Activated T-helper 2 cell treated with anti-CD3 and anti-CD28 coated beads, Interferon-gamma antibody, Interleukin-2, Interleukin-4, amounts not matched to agents 10 μg/mL and 5 μg/mL and 100 μg/mL, durations not matched to agents 14 hours and 24 hours and 36 hours (primary cell): ENCODE results near the gene TMEM192. TPM values are rescaled to one million over a fixed set of nuclear protein-coding genes. Genes with fewer than 3 reads are reported as not detected.

Experiments used
- DNase-seq: peaks from one replicate; pipeline ENCODE4 v3.0.0; 2021; ENCODE audit warnings: low spot score
- H3K27ac Mint-ChIP-seq: one replicate; pipeline ENCODE4 v1.8.0; 2021; ENCODE audit warnings: mixed read lengths
- H3K27me3 Mint-ChIP-seq: one replicate; pipeline ENCODE4 v1.8.0; 2021; ENCODE audit warnings: low read depth, mixed read lengths
- H3K36me3 Mint-ChIP-seq: one replicate; pipeline ENCODE4 v1.8.0; 2021; ENCODE audit warnings: low read depth, mixed read lengths
- H3K4me1 Mint-ChIP-seq: one replicate; pipeline ENCODE4 v1.8.0; 2021; ENCODE audit warnings: low read depth, mixed read lengths
- H3K4me3 Mint-ChIP-seq: one replicate; pipeline ENCODE4 v1.8.0; 2021; ENCODE audit warnings: low read depth, mild to moderate bottlenecking, moderate library complexity, mixed read lengths
- H3K9me3 Mint-ChIP-seq: one replicate; pipeline ENCODE4 v1.8.0; 2021; ENCODE audit warnings: mixed read lengths
- intact Hi-C: fragments of 100-400 bp; cut with micrococcal nuclease; formaldehyde crosslinking; loops from one replicate; pipeline ENCODE4 v1.15.1; 2023
- total RNA-seq: library from RNA; stranded (reverse); gene quantifications from 2 replicates; pipeline ENCODE4 v1.2.3, GENCODE V29; 2022

The TMEM192 gene
- 13.4 and 14.4 TPM in 2 replicates for total RNA-seq

DNA sequence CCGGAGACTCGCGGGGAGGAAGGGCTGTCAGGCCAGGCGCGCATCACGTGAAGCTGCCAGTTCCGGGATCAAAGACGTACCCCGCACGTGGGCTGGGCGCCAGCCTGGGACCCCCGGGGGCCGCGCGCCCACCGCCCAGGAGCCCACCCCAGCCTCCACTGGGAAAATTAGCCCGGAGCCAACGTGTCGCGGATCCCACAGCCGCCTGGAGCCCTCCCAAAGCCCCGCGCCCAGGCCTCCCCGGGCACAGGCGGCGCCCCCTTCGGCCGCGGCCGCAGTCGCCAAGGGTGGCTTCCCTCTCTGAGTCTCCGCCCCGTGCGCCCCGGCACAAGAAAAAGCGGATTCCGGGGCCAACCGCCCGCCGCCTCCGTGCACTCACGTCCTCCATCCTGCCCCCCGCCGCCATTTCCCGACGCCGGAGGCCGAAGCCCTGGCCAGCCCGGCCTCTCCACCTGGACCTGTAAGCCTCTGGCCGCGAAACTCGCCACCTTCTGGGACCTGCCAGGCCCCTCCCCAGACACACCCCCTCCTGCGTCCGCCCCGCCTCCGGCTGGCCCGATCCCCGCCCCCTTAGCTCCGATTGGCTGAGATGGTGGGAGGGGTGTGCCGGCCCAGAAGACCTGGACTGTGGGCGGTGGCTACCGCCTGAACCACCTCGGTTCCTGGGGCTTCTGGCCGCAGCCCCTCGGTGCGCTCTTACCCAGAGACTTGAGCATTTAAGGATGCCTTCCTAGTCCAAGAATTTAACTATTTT, at the start of gene TMEM192:
TMEM192 (minus strand) TSS at position 493 of the 754 bp plus-strand sequence; CDS start at position 406, 87 bp downstream.
- H3K27me3 Mint-ChIP-seq: peaks cover 16% of the 10 kb centered on the region
- DNase-seq: peak; percentile 87
- H3K4me1 Mint-ChIP-seq: peaks cover 9% of the 10 kb centered on the region
- peaks cover 8% of the 10 kb centered on the region for H3K36me3 Mint-ChIP-seq
- peak within 1 kb of the TSS; percentile 85 for H3K27ac Mint-ChIP-seq
- no peaks in the 10 kb centered on the region for H3K9me3 Mint-ChIP-seq
- intact Hi-C loops: loop anchor here (1.0 to 5.0 kb wide), 3 partner anchors 156 to 350 kb away; partner anchors contain the start of gene MSMO1
- peak within 1 kb of the TSS; percentile 92 for H3K4me3 Mint-ChIP-seq

DNA sequence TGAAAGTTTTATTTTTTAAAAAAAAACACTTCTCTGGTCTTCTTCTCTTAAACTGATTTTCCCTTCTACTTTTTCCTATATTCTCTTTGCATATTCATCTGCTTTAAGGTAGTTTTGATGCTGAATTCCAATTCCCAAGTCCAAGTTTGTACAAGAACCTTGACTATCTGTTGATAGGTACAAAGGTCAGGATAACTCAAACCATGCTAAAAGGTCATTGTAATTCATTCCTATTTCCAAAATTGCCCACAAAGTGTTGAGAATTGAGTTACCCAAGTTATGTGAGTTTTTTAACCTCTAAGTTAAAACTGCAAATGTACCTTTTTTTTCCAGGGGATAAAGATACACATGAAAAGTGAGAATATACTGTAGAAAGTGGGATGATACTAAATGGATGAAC, 46.1 kb upstream of the TMEM192 start:
- Mint-ChIP-seq H3K4me1 (no peaks in the 10 kb centered on the region), H3K36me3 (no peaks in the 10 kb centered on the region), H3K27ac (no peak overlapping the region), H3K4me3 (no peak overlapping the region), H3K9me3 (peaks cover 7% of the 10 kb centered on the region), H3K27me3 (peaks cover 12% of the 10 kb centered on the region)
- no peak for DNase-seq
- intact Hi-C loops: no loop called here

DNA sequence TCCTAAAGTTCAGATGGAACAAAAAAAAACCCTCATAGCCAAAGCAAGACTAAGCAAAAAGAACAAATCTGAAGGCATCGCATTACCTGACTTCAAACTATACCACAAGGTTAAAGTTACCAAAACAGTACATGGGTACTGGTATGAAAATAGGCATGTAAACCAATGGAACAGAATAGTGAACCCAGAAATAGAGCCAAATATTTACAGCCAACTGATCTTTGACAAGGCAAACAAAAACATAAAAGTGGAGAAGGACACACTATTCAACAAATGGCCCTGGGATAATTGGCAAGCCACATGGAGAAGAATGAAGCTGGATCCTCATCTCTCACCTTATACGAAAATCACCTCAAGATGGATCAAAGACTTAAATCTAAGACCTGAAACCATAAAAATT, 44.2 kb upstream of the TMEM192 start:
- Mint-ChIP-seq H3K27me3 (peaks cover 11% of the 10 kb centered on the region), H3K36me3 (no peaks in the 10 kb centered on the region)

DNA sequence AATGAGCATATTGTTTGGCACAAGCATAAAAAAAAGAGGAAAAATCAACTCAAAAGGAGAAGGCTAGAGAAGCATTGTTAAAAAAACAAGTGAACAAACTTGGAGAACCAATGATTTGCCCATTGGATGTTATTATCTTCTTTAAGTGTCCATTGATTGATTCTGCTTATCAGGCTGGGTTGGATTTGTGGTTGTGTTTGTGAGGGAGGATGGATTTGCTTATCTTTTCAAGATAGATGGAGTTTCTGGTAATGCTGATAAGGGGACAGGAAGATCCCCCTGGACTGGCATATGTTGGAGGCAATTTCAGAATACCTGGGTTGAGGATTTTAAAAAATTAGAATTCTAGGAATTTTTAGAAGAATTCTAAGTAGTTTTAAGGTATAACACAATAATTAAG, 41.8 kb upstream of the TMEM192 start:
- intact Hi-C loops: no loop called here
- no peak overlapping the region for H3K4me3 Mint-ChIP-seq
- DNase-seq: no peak
- no peak overlapping the region for H3K27ac Mint-ChIP-seq
- peaks cover 7% of the 10 kb centered on the region for H3K27me3 Mint-ChIP-seq
- no peaks in the 10 kb centered on the region for H3K36me3 Mint-ChIP-seq
- no peaks in the 10 kb centered on the region for H3K4me1 Mint-ChIP-seq
- peaks cover 7% of the 10 kb centered on the region for H3K9me3 Mint-ChIP-seq

More for the DNA sequence above, 44.2 kb upstream of the TMEM192 start:
- intact Hi-C loops: no loop called here
- Mint-ChIP-seq H3K4me3 (no peak overlapping the region), H3K9me3 (peaks cover 7% of the 10 kb centered on the region), H3K4me1 (no peaks in the 10 kb centered on the region), H3K27ac (no peak overlapping the region)
- no peak for DNase-seq

DNA sequence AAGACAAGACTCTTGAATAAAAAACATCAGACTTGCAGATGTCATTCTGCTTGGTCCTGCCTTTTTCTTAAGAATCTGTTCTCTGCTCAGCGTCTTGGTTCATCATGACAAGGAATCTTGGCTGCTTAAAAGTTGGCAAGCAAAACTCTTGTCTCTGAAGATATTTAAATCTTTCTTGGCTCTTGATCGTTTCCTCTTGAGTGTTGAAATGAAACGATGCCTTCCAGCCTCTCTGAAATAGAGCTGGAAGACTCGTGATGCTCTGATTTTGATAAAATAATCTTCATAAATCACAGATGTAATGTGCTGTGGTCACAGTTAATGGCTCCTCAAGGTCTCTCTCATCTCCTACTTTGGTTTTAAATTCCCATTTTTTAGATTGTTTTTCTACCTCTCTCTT, 39.9 kb upstream of the TMEM192 start:
- no peak overlapping the region for H3K4me3 Mint-ChIP-seq
- no peaks in the 10 kb centered on the region for H3K36me3 Mint-ChIP-seq
- H3K27ac Mint-ChIP-seq: no peak overlapping the region
- H3K9me3 Mint-ChIP-seq: peaks cover 4% of the 10 kb centered on the region
- intact Hi-C loops: no loop called here
- no peaks in the 10 kb centered on the region for H3K4me1 Mint-ChIP-seq
- no peaks in the 10 kb centered on the region for H3K27me3 Mint-ChIP-seq
- no peak for DNase-seq

DNA sequence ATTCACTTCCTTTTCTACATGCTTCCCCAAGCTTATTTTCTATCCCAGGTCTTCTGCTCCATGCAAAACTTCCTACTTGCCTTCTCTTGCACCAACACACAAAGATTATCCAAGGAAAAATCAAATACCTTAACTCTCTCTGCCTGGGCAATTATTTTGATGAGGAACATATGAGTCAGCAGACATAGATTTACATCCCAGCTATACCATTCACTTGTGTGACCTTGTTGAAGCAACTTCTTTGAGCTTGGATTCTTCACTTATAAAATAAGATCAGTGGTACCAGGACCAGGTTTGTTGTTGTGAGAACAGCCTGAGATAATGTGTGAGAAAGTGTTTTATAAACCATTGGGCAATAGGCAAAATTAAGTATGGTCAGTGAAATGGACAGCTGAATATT, 39.1 kb upstream of the TMEM192 start:
- H3K4me1 Mint-ChIP-seq: no peaks in the 10 kb centered on the region

DNA sequence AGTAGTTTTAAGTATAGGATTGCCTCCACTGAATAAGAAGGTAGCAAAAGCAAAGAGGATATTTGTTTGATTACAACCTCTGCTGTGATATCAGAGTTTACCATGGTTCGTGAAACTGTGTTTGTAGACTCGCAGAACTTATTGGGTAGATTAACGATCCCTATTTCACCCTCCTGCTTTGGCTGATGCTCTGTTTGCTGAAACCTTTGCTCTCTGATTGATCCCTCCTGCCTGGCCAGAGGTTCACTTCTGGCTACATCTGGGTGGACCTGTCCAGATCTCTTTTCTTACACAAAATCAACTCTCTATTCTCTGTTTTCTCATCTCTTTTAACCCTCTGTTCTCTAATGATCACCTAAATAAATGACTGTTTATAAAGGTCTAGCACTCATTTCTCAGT, 37.9 kb upstream of the TMEM192 start:
- Mint-ChIP-seq H3K4me3 (no peak overlapping the region), H3K9me3 (no peaks in the 10 kb centered on the region), H3K27me3 (no peaks in the 10 kb centered on the region), H3K4me1 (no peaks in the 10 kb centered on the region), H3K27ac (no peak overlapping the region), H3K36me3 (no peaks in the 10 kb centered on the region)
- intact Hi-C loops: no loop called here
- no peak for DNase-seq

More for the DNA sequence above, 39.1 kb upstream of the TMEM192 start:
- H3K27me3 Mint-ChIP-seq: no peaks in the 10 kb centered on the region
- no peaks in the 10 kb centered on the region for H3K9me3 Mint-ChIP-seq
- H3K27ac Mint-ChIP-seq: no peak overlapping the region
- no peak for DNase-seq
- no peaks in the 10 kb centered on the region for H3K36me3 Mint-ChIP-seq
- H3K4me3 Mint-ChIP-seq: no peak overlapping the region
- intact Hi-C loops: no loop called here

DNA sequence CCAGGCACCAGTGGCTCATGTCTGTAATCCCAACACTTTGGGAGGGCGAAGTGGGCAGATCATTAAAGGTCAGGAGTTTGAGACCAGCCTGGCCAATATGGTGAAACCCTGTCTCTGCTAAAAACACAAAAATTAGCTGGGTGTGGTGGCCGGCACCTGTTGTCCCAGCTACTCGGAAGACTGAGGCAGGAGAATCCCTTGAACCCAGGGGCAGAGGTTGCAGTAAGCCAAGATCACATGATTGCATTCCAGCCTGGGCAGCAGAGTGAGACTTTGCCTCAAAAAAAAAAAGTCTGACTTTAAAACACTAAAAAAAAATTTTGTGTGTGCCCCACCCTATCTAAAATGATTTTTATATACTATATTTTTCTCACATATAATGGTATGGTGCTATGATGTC, 26.2 kb upstream of the TMEM192 start:
- no peak for DNase-seq
- Mint-ChIP-seq H3K27ac (no peak overlapping the region), H3K36me3 (no peaks in the 10 kb centered on the region), H3K9me3 (no peaks in the 10 kb centered on the region), H3K27me3 (peaks cover 7% of the 10 kb centered on the region), H3K4me1 (peaks cover 5% of the 10 kb centered on the region), H3K4me3 (no peak overlapping the region)
- intact Hi-C loops: no loop called here

DNA sequence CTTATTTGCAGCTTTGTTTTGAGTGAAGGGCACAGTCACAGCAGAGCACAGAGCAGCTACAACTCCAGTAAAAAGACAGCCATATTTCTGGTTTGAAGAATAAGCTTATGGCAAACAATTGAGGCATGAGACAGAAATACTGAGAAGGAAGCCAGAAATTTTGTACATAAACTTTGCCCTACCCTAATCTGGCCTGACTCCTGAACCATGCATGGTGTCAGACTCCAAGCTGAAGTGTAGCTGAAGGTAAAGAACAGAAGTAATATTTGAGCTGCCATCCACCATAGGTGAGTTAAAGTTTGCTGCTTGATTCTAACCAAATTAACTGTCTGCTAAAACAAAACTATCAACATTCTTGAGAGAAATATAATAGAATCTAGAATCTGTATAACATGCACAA, 24.5 kb upstream of the TMEM192 start:
- H3K36me3 Mint-ChIP-seq: no peaks in the 10 kb centered on the region
- H3K9me3 Mint-ChIP-seq: no peaks in the 10 kb centered on the region
- intact Hi-C loops: no loop called here
- DNase-seq: no peak
- peaks cover 12% of the 10 kb centered on the region for H3K27me3 Mint-ChIP-seq
- H3K4me3 Mint-ChIP-seq: no peak overlapping the region
- peaks cover 11% of the 10 kb centered on the region for H3K4me1 Mint-ChIP-seq
- H3K27ac Mint-ChIP-seq: no peak overlapping the region

DNA sequence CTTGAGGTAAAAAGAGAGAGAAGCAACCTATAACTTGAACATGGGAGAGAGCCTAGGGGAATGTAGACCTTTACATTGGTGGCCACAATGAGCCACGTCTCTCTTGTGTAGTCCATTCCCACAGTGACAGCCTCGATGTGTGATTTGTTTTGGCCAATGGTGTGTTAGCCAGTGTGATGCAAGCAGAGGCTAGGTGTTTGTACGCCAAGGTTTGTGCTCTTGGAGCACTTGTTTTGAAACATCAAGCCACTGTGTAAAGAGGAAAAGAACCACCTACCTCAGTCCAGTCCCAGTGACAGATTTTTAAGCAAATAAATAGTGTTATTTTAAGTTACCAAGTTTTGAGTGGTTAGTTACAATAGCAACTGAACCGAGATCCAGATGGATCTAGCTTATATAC, 23.9 kb upstream of the TMEM192 start:
- intact Hi-C loops: no loop called here
- Mint-ChIP-seq H3K4me1 (peaks cover 11% of the 10 kb centered on the region), H3K4me3 (no peak overlapping the region), H3K36me3 (no peaks in the 10 kb centered on the region), H3K27me3 (peaks cover 12% of the 10 kb centered on the region), H3K9me3 (no peaks in the 10 kb centered on the region), H3K27ac (no peak overlapping the region)
- DNase-seq: no peak

DNA sequence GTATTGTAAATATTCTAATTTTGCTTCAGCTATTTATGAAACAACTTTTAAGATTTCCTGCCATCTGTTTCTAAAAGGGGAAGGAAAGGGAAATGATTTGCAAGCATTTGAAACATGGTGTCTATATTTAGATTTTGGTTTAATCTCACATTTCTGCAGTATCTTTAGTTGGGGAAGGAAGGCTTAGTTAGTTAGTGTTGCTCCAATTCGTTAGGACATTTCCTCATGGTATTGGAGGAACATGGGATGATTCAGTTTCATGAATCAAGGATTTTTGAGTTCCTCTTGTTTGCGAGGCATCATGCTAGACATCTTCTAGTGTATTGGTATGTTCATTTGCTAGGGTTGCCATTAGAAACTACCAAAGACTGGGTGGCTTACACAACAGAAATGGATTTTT, 20.5 kb upstream of the TMEM192 start:
- H3K4me3 Mint-ChIP-seq: no peak overlapping the region
- H3K9me3 Mint-ChIP-seq: no peaks in the 10 kb centered on the region
- peaks cover 28% of the 10 kb centered on the region for H3K27me3 Mint-ChIP-seq
- intact Hi-C loops: loop anchor here (5.0 kb wide), 2 partner anchors 69 to 194 kb away; partner anchors contain the start of gene MSMO1
- DNase-seq: no peak
- H3K27ac Mint-ChIP-seq: no peak overlapping the region
- peaks cover 12% of the 10 kb centered on the region for H3K4me1 Mint-ChIP-seq
- H3K36me3 Mint-ChIP-seq: no peaks in the 10 kb centered on the region

DNA sequence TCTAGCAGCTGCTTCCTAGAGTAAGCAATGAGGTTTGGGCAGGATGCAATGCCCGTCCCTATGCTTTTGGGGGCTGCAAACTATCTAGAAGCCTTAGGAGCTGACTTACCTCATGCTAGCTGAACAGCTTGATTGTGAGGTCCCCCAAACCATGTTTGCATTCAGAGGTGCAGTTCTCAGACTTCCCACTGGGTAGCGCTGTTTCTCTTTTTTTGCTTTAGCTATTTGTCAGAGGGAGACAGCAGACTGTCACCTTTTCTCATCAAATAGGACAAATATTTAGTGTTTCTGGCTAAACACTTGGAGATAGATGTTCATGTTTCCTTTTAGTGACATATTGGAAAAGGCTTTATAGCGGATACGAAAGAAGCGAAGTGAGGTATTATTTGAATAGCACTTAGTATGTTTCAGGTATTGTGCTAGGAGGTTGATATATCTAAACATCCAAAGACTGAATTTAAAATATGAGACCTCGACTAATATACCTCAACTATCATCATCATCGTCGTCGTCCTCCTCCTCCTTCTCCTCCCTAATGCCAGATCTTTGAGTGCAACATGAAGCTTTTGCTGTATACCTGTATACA, 18.7 kb upstream of the TMEM192 start:
- Mint-ChIP-seq H3K27me3 (peaks cover 21% of the 10 kb centered on the region), H3K27ac (no peak overlapping the region), H3K4me3 (no peak overlapping the region), H3K36me3 (no peaks in the 10 kb centered on the region), H3K9me3 (no peaks in the 10 kb centered on the region), H3K4me1 (peaks cover 12% of the 10 kb centered on the region)
- intact Hi-C loops: loop anchor here (1.0 to 5.0 kb wide), 4 partner anchors 71 to 333 kb away; partner anchors contain the start of gene MSMO1
- DNase-seq: peak; percentile 59

DNA sequence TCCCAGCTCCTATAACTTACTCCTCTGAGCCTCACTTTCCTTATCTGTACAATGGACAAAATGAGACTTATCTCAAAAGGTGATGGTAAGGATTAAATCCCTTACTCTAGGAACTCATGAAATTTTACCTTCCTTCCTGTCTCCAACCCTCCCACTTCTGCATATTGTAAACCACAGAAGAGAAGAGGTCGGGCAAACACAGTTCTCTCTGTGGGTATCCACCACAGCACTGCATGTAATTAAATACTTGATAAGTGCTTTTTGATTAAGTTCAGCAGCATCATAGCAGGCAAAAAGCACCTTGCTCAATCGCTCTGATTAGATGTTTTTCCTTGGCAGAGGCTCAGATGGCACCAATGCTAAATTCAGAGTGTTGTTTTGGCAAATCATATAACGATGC, 17.3 kb upstream of the TMEM192 start:
- peaks cover 21% of the 10 kb centered on the region for H3K27me3 Mint-ChIP-seq

More for the DNA sequence above, 17.3 kb upstream of the TMEM192 start:
- Mint-ChIP-seq H3K9me3 (no peaks in the 10 kb centered on the region), H3K36me3 (no peaks in the 10 kb centered on the region), H3K4me1 (peaks cover 12% of the 10 kb centered on the region), H3K4me3 (no peak overlapping the region), H3K27ac (no peak overlapping the region)
- no peak for DNase-seq
- intact Hi-C loops: loop anchor here (2.0 to 5.0 kb wide), 3 partner anchors 72 to 213 kb away; partner anchors contain the start of gene MSMO1
